Gastroesophageal sphincter (tissue), 3 donors: ENCODE results near the gene UPK3B.
"Not testable (repeated sequence)": the region's sequence is repeated elsewhere in the genome, so short reads cannot be mapped to it uniquely, and the experiment has no call there.

ENCODE experiments used
- EP300 ChIP-seq: sonication (generic); formaldehyde crosslinking; IDR thresholded peaks from one replicate; pipeline ENCODE4 v1.6.1; 2017; ENCODE audit warnings: antibody characterized with exemption, mild to moderate bottlenecking
- TF ChIP-seq, protein P1 (sequence below), 4 experiments: fragments of 200-600 bp in 2 of 4; fragments of 450-650 bp in 2 of 4; sonication (generic) in 1 of 4; IDR thresholded peaks; one replicate each; pipeline ENCODE4 v1.5.1; 2017 to 2019; ENCODE audit warnings: antibody characterized with exemption in 4 of 4, mild to moderate bottlenecking in 2 of 4, moderate library complexity in 2 of 4

DNA sequence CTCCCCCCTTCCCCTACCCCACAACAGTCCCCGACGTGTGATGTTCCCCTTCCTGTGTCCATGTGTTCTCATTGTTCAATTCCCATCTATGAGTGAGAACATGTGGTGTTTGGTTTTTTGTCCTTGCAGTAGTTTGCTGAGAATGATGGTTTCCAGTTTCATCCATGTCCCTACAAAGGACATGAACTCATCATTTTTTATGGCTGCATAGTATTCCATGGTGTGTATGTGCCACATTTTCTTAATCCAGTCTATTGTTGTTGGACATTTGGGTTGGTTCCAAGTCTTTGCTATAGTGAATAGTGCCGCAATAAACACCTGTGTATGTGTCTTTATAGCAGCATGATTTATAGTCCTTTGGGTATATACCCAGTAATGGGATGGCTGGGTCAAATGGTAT, 51.0 kb downstream of the UPK3B start:
- not testable (repeated sequence) for TF ChIP-seq EP300
- TF ChIP-seq, protein P1, sequence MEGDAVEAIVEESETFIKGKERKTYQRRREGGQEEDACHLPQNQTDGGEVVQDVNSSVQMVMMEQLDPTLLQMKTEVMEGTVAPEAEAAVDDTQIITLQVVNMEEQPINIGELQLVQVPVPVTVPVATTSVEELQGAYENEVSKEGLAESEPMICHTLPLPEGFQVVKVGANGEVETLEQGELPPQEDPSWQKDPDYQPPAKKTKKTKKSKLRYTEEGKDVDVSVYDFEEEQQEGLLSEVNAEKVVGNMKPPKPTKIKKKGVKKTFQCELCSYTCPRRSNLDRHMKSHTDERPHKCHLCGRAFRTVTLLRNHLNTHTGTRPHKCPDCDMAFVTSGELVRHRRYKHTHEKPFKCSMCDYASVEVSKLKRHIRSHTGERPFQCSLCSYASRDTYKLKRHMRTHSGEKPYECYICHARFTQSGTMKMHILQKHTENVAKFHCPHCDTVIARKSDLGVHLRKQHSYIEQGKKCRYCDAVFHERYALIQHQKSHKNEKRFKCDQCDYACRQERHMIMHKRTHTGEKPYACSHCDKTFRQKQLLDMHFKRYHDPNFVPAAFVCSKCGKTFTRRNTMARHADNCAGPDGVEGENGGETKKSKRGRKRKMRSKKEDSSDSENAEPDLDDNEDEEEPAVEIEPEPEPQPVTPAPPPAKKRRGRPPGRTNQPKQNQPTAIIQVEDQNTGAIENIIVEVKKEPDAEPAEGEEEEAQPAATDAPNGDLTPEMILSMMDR (IDR thresholded peaks at IDR 0.05), result not testable (repeated sequence)
